Fibroblast of pulmonary artery (primary cell): ENCODE results near the gene EID3.

Source experiments
- DNase-seq: peaks from one replicate; pipeline ENCODE4 v3.0.0-alpha.2; 2010; ENCODE audit warnings: low read depth
- H3K4me3 ChIP-seq: replicated peaks from 2 replicates; pipeline ENCODE4 v1.5.1; 2011; ENCODE audit warnings: low read depth, mild to moderate bottlenecking, control low read depth, low read length, moderate library complexity
- CTCF ChIP-seq: IDR thresholded peaks from 2 replicates; pipeline ENCODE4 v1.5.1; 2011; ENCODE audit warnings: mild to moderate bottlenecking, control low read depth, low read length, inconsistent platforms; ENCODE audit errors: missing control alignments

The EID3 gene

DNA sequence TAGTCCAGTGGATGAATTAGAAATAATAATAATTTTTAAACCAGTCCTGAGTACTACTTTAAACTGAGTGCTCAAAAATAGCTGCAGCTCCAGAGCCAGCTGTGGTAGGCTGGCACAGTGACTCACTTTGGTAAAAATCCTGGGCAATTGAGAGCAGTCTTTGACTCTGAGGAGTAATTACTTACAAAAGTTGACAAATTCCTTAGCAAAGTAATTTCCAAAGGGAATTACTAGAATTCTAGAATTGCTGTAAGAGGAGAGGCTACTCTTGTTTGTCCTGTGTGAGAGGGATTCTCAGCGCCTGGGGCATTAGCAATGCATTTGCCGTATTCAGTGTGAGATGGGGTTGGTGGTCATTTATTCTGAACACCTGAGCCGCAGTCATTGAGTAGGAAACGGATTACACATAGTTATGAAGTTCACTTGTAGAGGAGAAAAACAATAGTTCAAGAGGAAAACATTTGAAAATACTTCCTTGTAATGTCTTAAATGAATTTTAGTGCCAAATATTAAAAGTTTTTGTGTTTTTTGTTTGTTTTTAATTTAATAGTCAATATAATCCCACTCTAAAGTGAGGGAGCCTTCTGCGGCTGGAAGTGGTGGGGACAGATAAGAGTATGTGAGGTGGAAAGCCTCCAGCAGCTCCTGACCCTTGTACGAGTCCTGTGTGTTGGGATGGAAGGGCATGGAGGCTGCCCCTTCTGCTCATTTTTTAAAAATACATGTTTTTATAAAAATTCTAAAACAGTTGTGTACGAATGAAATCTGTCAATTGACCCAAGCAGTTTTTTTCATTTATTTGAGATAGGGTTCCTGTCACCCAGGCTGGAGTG, 41.9 kb downstream of the EID3 start:
- no peak for DNase-seq
- no peak for TF ChIP-seq CTCF

GRCh38 chr12:104347374-104348075, 44.0 kb downstream of the EID3 start:
- DNase-seq: no peak
- TF ChIP-seq CTCF: no peak
- no peak overlapping the region for H3K4me3 ChIP-seq

More for the DNA sequence above, 41.9 kb downstream of the EID3 start:
- H3K4me3 ChIP-seq: no peak overlapping the region

- no peak for TF ChIP-seq CTCF
- H3K4me3 ChIP-seq: no peak overlapping the region
- DNase-seq: no peak
These were observed 44.9 kb downstream of the EID3 start for GRCh38 chr12:104348283-104348993.

DNA sequence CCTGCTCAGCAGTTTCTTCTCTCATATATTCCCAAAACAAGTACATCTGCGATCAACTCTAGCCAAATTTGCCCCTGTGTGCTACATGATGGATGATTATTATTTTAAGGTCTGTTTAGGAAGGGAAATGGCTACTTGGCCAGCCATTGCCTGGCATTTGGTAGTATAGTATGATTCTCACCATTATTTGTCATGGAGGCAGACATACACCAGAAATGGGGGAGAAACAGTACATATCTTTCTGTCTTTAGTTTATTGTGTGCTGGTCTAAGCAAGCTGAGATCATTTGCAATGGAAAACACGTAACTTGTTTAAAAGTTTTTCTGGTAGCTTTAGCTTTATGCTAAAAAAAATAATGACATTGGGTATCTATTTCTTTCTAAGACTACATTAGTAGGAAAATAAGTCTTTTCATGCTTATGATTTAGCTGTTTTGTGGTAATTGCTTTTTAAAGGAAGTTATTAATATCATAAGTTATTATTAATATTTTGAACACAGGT, 45.5 kb downstream of the EID3 start:
- no peak overlapping the region for H3K4me3 ChIP-seq
- TF ChIP-seq CTCF: no peak
- DNase-seq: no peak

DNA sequence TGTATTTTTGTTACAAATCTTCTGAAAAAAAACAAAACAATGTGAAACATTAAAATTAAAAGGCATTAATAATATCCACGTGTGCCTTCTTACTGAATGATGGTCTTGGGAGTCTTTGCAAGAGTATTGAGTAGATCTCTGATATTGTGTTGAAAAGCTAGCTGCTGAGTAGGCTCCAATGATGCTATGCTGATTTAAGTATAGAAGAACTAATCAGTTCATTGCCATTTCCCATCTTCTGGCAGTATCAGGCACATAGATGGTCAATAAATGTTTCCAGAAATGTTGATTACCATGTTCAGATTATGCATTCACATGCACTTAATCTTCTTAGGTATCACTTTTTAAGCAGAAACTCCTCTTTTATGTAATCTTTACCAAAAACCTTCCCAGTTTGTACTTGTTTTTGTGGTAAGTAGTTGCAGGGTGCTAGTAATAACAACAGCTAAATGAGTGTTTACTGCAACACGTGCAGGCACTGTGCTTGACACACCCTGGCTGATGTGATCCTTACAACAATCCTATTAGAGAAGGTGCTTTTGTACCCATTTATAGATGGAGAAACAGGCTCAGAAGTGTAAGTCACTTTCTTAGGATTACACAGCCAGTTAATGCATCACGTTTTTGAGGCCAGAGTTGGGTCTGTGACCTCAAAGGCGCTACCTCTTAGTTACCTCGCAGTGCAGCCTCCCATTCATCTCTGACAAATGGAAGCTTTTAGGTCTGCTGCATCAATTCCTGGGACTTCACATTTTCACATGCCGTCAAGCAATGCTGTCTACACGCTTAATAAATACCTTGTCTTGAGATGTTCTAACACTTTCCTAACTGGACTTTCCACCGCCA, 46.9 kb downstream of the EID3 start:
- TF ChIP-seq CTCF: no peak
- no peak overlapping the region for H3K4me3 ChIP-seq
- DNase-seq: no peak
